GM23338 (cell line): ENCODE data around the gene OR4C45.

Experiments
- CREB1 ChIP-seq: fragments of 250-450 bp; sonication (Bioruptor Pico); IDR thresholded peaks from 2 replicates; pipeline ENCODE4 v1.5.0; 2020; ENCODE audit warnings: low read depth, mild to moderate bottlenecking, moderate library complexity
- ETS1 ChIP-seq: IDR thresholded peaks from 2 replicates; pipeline ENCODE4 v1.6.1; 2016; ENCODE audit warnings: antibody characterized with exemption
- EZH2 ChIP-seq: fragments of 200-600 bp; sonication (generic); IDR thresholded peaks from one replicate; pipeline ENCODE4 v1.8.0; 2017; ENCODE audit warnings: antibody characterized with exemption, mild to moderate bottlenecking, low read depth; ENCODE audit not compliant: unreplicated experiment
- EZH2phosphoT487 ChIP-seq: fragments of 200-600 bp; sonication (generic); IDR thresholded peaks from one replicate; pipeline ENCODE4 v1.8.1; 2018; ENCODE audit warnings: antibody characterized with exemption; ENCODE audit not compliant: unreplicated experiment
- JUNB ChIP-seq: IDR thresholded peaks from one replicate; pipeline ENCODE4 v1.6.1; 2016; ENCODE audit warnings: antibody characterized with exemption; ENCODE audit not compliant: unreplicated experiment
- NANOG ChIP-seq: IDR thresholded peaks from 2 replicates; pipeline ENCODE4 v1.6.1; 2016; ENCODE audit warnings: antibody characterized with exemption, borderline replicate concordance
- POLR2AphosphoS5 ChIP-seq: IDR thresholded peaks from 2 replicates; pipeline ENCODE4 v1.6.1; 2016; ENCODE audit warnings: antibody characterized with exemption, low read depth
- REST ChIP-seq: IDR thresholded peaks from one replicate; pipeline ENCODE4 v1.6.1; 2018; ENCODE audit warnings: antibody characterized with exemption; ENCODE audit not compliant: unreplicated experiment
- STAT1 ChIP-seq: IDR thresholded peaks from one replicate; pipeline ENCODE4 v1.6.1; 2016; ENCODE audit warnings: antibody characterized with exemption; ENCODE audit not compliant: unreplicated experiment
- ZNF114 ChIP-seq: fragments of 250-450 bp; sonication (Bioruptor Pico); IDR thresholded peaks from 2 replicates; pipeline ENCODE4 v1.5.0; 2020; ENCODE audit warnings: mild to moderate bottlenecking, moderate library complexity
- ZNF331 ChIP-seq: fragments of 250-450 bp; sonication (Bioruptor Pico); IDR thresholded peaks from 2 replicates; pipeline ENCODE4 v1.5.0; 2020; ENCODE audit warnings: low read depth, mild to moderate bottlenecking, moderate library complexity
- ZNF462 ChIP-seq: fragments of 250-450 bp; sonication (Bioruptor Pico); IDR thresholded peaks from 2 replicates; pipeline ENCODE4 v1.5.0; 2020; ENCODE audit warnings: mild to moderate bottlenecking, moderate library complexity
- TF ChIP-seq, protein P1 (sequence below), 2 experiments: fragments of 200-600 bp in 1 of 2; sonication (generic) in 1 of 2; conservative IDR thresholded peaks; 2 replicates each; pipeline versions ENCODE4 v1.5.1 to v1.6.1; 2016 to 2017; ENCODE audit warnings: antibody characterized with exemption in 2 of 2, low read depth in 2 of 2, mild to moderate bottlenecking in 2 of 2, moderate library complexity in 1 of 2

DNA sequence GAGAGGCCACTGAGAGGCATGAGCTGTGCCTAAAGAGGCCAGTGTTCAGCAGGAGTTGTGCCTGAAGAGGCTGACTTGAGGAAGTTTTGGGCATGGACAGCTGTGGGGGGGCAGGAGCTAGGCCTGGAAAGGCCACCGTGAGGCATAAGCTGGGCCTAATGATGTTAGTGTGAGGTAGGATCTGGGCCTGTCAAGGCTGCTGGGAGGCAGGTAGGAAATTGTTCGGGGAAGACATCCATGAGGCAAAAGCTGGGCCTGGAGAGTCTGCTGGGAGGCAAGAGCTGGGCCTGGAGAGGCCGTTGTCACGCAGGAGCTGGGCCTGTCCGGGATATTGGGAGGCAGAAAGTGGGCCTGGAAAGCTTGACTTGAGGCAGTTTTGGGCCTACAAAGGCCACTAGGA is 44.9 kb downstream of the OR4C45 start:
- TF ChIP-seq, protein P1, sequence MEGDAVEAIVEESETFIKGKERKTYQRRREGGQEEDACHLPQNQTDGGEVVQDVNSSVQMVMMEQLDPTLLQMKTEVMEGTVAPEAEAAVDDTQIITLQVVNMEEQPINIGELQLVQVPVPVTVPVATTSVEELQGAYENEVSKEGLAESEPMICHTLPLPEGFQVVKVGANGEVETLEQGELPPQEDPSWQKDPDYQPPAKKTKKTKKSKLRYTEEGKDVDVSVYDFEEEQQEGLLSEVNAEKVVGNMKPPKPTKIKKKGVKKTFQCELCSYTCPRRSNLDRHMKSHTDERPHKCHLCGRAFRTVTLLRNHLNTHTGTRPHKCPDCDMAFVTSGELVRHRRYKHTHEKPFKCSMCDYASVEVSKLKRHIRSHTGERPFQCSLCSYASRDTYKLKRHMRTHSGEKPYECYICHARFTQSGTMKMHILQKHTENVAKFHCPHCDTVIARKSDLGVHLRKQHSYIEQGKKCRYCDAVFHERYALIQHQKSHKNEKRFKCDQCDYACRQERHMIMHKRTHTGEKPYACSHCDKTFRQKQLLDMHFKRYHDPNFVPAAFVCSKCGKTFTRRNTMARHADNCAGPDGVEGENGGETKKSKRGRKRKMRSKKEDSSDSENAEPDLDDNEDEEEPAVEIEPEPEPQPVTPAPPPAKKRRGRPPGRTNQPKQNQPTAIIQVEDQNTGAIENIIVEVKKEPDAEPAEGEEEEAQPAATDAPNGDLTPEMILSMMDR (conservative IDR thresholded peaks at IDR 0.05; ENCODE audit: low read depth in 2 of 2), result no peak
- TF ChIP-seq CREB1 (no peak), REST (no peak), EZH2phosphoT487 (no peak), EZH2 (no peak), POLR2AphosphoS5 (no peak), STAT1 (no peak), JUNB (no peak), ETS1 (no peak), ZNF331 (CRISPR knock-in tag) (no peak), ZNF462 (no peak), NANOG (no peak), ZNF114 (CRISPR knock-in tag) (no peak)
